ENCODE measurements around the gene BRCA1. TPM values are rescaled to one million over a fixed set of nuclear protein-coding genes. Genes with fewer than 3 reads are reported as not detected.
A peak's percentile ranks its signal among the peaks of the same experiment; 100 is the strongest.
"Not testable (repeated sequence)": the region's sequence is repeated elsewhere in the genome, so short reads cannot be mapped to it uniquely, and the experiment has no call there.

Gene BRCA1
- total RNA-seq (ENCODE audit: low replicate concordance) = 13.0 and 44.6 TPM in 2 replicates

DNA sequence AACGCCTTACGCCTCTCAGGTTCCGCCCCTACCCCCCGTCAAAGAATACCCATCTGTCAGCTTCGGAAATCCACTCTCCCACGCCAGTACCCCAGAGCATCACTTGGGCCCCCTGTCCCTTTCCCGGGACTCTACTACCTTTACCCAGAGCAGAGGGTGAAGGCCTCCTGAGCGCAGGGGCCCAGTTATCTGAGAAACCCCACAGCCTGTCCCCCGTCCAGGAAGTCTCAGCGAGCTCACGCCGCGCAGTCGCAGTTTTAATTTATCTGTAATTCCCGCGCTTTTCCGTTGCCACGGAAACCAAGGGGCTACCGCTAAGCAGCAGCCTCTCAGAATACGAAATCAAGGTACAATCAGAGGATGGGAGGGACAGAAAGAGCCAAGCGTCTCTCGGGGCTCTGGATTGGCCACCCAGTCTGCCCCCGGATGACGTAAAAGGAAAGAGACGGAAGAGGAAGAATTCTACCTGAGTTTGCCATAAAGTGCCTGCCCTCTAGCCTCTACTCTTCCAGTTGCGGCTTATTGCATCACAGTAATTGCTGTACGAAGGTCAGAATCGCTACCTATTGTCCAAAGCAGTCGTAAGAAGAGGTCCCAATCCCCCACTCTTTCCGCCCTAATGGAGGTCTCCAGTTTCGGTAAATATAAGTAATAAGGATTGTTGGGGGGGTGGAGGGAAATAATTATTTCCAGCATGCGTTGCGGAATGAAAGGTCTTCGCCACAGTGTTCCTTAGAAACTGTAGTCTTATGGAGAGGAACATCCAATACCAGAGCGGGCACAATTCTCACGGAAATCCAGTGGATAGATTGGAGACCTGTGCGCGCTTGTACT, at the start of gene BRCA1:
TSS of gene BRCA1 (minus strand) at position 232 of the 834 bp plus-strand sequence. CDS start 1,268 bp downstream, outside the sequence.
- TF ChIP-seq, protein P1, sequence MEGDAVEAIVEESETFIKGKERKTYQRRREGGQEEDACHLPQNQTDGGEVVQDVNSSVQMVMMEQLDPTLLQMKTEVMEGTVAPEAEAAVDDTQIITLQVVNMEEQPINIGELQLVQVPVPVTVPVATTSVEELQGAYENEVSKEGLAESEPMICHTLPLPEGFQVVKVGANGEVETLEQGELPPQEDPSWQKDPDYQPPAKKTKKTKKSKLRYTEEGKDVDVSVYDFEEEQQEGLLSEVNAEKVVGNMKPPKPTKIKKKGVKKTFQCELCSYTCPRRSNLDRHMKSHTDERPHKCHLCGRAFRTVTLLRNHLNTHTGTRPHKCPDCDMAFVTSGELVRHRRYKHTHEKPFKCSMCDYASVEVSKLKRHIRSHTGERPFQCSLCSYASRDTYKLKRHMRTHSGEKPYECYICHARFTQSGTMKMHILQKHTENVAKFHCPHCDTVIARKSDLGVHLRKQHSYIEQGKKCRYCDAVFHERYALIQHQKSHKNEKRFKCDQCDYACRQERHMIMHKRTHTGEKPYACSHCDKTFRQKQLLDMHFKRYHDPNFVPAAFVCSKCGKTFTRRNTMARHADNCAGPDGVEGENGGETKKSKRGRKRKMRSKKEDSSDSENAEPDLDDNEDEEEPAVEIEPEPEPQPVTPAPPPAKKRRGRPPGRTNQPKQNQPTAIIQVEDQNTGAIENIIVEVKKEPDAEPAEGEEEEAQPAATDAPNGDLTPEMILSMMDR (IDR thresholded peaks at IDR 0.05; ENCODE audit: insufficient read depth, low read length) = no peak
- DNase-seq (ENCODE audit: low read depth) = peak; percentile 99
- H3K4me3 ChIP-seq (ENCODE audit: low read depth, low read length) = peak within 1 kb of the TSS; percentile 90

DNA sequence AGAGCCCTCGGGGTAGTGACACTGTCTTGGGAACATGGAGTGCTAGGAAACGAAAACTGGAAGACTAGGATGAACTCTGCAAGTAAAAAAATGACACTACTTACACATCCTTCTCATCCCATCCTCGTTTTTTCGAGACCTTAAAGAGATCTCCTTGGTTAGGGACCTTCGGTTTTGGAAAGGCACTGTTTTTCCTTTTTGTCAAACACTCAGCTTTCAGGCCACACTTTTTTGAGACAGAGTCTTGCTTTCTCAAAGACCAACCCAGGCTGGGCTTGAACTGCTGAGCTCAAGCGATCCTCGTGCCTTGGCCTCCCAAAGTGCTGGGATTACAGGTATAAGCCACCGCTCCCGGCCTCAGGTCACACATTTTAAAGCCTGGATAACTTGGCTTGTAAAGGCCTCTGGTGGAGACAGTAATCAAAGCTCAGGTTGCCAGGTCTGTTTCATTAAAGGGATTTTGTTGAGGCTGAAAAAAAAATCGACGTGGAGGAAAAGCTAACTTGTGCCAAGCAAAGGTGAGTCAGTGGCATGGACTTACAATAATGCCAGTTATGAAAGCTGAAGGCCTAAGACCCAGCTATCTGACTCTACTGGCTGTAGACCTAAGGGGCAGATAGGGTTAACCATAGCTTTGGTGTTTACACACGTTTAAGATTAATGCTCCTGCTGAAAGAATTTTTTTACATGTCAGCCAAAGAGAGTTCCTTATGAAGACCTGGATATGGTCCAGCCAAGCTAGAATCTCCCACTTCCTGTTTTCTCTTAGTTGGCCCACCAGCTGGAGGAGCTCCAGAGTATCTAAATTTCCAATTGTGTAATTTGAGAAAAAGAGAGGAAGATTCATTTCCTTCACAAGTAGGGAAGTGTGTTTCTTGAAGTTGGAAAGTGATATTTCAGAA, 46.7 kb upstream of the BRCA1 start:
- H3K4me3 ChIP-seq (ENCODE audit: low read depth, low read length) = peak overlapping the region; percentile 87
- peak; percentile 95 for DNase-seq (ENCODE audit: low read depth)
- TF ChIP-seq, protein P1 (IDR thresholded peaks at IDR 0.05; ENCODE audit: insufficient read depth, low read length) = peak; percentile 22

DNA sequence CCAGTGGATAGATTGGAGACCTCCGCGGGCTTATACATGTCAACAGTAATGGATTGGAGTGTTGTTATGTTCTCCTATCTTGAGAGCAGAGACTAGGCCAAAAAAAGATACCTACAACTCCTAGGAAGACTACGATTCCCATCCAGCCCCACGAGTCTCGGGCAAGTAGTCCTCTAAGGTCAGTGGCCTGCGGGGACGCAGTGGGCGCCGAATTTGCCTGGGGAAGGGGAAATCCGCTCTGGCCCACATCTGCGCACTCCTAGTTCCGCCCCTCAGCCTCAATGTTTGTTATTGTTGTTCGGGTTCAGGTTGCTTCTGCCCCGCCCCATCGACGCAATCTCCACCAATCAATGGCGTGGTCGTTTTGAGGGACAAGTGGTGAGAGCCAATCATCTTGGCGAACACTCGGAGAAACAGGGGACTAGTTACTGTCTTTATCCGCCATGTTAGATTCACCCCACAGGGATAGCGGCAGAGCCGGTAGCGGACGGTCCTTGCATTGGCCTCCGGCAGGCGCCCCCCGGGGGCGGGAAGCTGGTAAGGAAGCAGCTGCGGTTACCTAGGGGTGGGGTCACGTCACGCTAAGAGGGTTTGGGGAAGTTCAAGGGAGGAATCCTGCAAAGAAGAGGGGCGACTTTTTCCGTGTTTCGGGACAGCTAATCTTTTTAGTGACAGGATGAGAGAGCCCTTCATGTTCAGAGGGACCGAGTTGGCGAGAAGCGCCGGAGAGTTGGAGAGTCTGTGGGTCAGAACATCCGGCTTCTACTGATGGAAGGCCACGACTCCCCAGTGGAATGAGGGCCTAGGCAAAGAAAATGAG, 45.8 kb upstream of the BRCA1 start, which contains the start of gene NBR1:
TSS of gene NBR1 (plus strand) at position 449 of the 820 bp plus-strand sequence. CDS start 4,586 bp downstream, outside the sequence.
- TF ChIP-seq, protein P1 (IDR thresholded peaks at IDR 0.05; ENCODE audit: insufficient read depth, low read length) = no peak
- H3K4me3 ChIP-seq (ENCODE audit: low read depth, low read length) = peak within 1 kb of the TSS; percentile 87
- DNase-seq (ENCODE audit: low read depth) = peak; percentile 98

DNA sequence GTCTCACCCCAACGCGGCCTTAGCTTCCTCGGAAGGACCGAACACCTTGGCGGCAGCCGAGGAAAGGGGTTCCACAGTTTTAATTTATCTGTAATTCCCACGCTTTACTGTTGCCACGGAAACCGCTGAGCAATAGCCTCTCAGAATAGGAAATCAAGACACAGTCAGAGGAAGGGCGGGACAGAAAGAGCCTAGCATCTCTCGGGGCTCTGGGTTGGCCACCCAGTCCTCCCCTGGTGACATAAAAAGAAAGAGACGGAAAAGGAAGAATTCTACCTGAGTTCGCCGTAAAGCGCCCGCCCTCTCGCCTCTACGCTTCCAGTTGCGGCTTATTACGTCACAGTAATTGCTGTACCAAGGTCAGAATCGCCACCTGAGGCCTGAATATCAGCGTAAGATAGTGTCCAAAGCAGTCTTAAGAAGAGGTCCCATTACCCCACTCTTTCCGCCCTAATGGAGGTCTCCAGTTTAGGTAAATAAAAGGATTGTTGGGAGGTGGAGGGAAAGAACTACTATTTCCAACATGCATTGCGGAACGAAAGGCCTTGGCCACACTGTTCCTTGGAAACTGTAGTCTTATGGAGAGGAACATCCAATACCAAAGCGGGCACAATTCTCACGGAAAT, 45.1 kb upstream of the BRCA1 start:
- peak; percentile 95 for DNase-seq (ENCODE audit: low read depth)
- peak overlapping the region; percentile 87 for H3K4me3 ChIP-seq (ENCODE audit: low read depth, low read length)
- TF ChIP-seq, protein P1 (IDR thresholded peaks at IDR 0.05; ENCODE audit: insufficient read depth, low read length) = no peak

DNA sequence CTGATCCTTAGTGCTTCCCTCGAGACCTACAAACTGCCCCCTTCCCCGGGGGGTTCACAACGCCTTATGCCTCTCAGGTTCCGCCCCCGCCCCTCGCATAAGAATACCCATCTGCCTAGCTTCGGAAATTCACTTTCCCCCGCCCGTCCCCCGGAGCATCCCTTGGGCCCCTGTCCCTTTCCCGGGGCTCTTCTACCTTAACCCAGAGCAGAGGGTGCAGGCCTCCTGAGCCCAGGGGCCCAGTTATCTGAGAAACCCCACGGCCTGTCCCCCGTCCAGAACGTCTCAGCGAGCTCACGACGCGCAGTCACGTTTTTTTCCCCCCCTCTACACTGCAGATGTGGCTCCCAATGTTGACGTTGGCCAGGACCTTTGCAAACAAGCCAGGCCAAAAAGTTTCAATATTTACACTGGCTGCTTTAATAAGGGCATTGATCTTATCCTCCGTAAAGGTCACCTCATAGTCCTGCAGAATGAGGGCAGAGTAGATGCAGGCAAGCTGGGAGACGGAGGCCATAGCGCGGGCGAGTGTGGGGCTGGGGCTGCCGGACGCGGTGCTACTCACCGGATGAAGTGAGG, 44.5 kb upstream of the BRCA1 start:
- peak; percentile 15 for DNase-seq (ENCODE audit: low read depth)
- peak overlapping the region; percentile 87 for H3K4me3 ChIP-seq (ENCODE audit: low read depth, low read length)
- TF ChIP-seq, protein P1 (IDR thresholded peaks at IDR 0.05; ENCODE audit: insufficient read depth, low read length) = no peak

GRCh38 chr17:43165971-43166370, 40.8 kb upstream of the BRCA1 start:
- H3K4me3 ChIP-seq (ENCODE audit: low read depth, low read length); DNase-seq (ENCODE audit: low read depth): not testable (repeated sequence)

GRCh38 chr17:43159957-43160356, 34.8 kb upstream of the BRCA1 start:
- not testable (repeated sequence) for DNase-seq (ENCODE audit: low read depth); H3K4me3 ChIP-seq (ENCODE audit: low read depth, low read length)

DNA sequence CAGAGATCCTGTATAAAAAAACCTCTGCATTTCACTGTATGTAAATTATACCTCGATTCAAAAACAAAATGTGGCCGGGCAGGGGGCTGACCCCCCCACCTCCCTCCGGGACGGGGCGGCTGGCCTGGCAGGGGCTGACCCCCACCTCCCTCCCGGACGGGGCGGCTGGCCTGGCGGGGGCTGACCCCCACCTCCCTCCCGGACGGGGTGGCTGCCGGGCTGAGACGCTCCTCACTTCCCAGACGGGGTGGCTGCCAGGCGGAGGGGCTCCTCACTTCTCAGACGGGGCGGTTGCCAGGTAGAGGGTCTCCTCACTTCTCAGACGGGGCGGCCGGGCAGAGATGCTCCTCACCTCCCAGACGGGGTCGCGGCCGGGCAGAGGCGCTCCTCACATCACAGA, 34.1 kb upstream of the BRCA1 start:
- not testable (repeated sequence) for DNase-seq (ENCODE audit: low read depth); H3K4me3 ChIP-seq (ENCODE audit: low read depth, low read length)

Measured in fibroblast of the aortic adventitia (primary cell).